Mucosa of descending colon (tissue), 3 donors: Measurements from ENCODE around the gene SLC25A13. TPM values are rescaled to one million over a fixed set of nuclear protein-coding genes. Genes with fewer than 3 reads are reported as not detected.

Experiments used
- ATAC-seq: fragments of 200-7000 bp; cut with Tn5 transposase; one replicate; pipeline ENCODE4 v1.9.1; 2020; ENCODE audit warnings: mild to moderate bottlenecking, moderate library complexity
- DNase-seq, 3 donors: peaks; one replicate each; pipeline ENCODE4 v3.0.0-alpha.2; 2020
- H3K36me3 ChIP-seq: fragments of 200-600 bp; one replicate; pipeline ENCODE4 v1.8.0; 2021; ENCODE audit warnings: low read depth, mild to moderate bottlenecking
- H3K4me1 ChIP-seq: fragments of 200-600 bp; one replicate; pipeline ENCODE4 v1.8.0; 2021; ENCODE audit warnings: low read depth, mild to moderate bottlenecking
- H3K4me3 ChIP-seq: fragments of 200-600 bp; one replicate; pipeline ENCODE4 v1.8.0; 2021; ENCODE audit warnings: mild to moderate bottlenecking
- H3K9me3 ChIP-seq: fragments of 200-600 bp; one replicate; pipeline ENCODE4 v1.8.0; 2021; ENCODE audit warnings: mild to moderate bottlenecking
- CTCF ChIP-seq: fragments of 200-600 bp; IDR thresholded peaks from one replicate; pipeline ENCODE4 v1.8.0; 2022; ENCODE audit warnings: antibody characterized with exemption, mild to moderate bottlenecking
- intact Hi-C, 2 donors: fragments of 100-400 bp; cut with DNase I in 1 of 2; cut with micrococcal nuclease in 1 of 2; formaldehyde crosslinking; loops; one replicate each; pipeline versions ENCODE4 v1.11.0 to v1.11.1; 2022; cut with DNase I, micrococcal nuclease
- total RNA-seq, 3 donors: library from RNA; stranded (reverse); fragmentation: NEBNext Ultra II Directional in 2 of 3; extraction: Animal tissue kit (Norgen Biotek cat#: 25700) in 2 of 3; gene quantifications; one replicate each; pipeline versions ENCODE4 v1.2.1 to v1.2.4, GENCODE V29; 2021 to 2023
- donor health status: DM: no; HTN: no; CAD: no; lungs with moderate emphysema.
- donor health status: DM: no; HTN: no; CAD: no.
- donor health status: DM: no; HTN: yes; CAD: no.

SLC25A13 gene
- total RNA-seq, 3 donors from 2014 or later = 33.5 to 65.1 (median 42.7) TPM

GRCh38 chr7:96344236-96344635 lies 22.3 kb upstream of the SLC25A13 start:
- TF ChIP-seq CTCF = no peak
- Histone ChIP-seq H3K36me3 (no peaks in the 10 kb centered on the region), H3K9me3 (no peaks in the 10 kb centered on the region), H3K4me3 (no peak overlapping the region), H3K4me1 (no peaks in the 10 kb centered on the region)
- DNase-seq = no peak
- intact Hi-C loops = no loop called here
- no peak for ATAC-seq

GRCh38 chr7:96342049-96342448 lies 20.2 kb upstream of the SLC25A13 start:
- DNase-seq (no peak), ATAC-seq (peak; percentile 31)
- TF ChIP-seq CTCF = no peak

GRCh38 chr7:96337519-96337918 lies 15.6 kb upstream of the SLC25A13 start:
- ATAC-seq = no peak
- Histone ChIP-seq H3K9me3 (no peaks in the 10 kb centered on the region), H3K4me3 (no peak overlapping the region), H3K36me3 (no peaks in the 10 kb centered on the region), H3K4me1 (peaks cover 7% of the 10 kb centered on the region)
- intact Hi-C loops = no loop called here
- no peak for DNase-seq
- no peak for TF ChIP-seq CTCF

More at GRCh38 chr7:96342049-96342448, 20.2 kb upstream of the SLC25A13 start:
- H3K36me3 ChIP-seq = no peaks in the 10 kb centered on the region
- intact Hi-C loops = no loop called here
- H3K9me3 ChIP-seq = no peaks in the 10 kb centered on the region
- no peaks in the 10 kb centered on the region for H3K4me1 ChIP-seq
- H3K4me3 ChIP-seq = no peak overlapping the region

- no peak for TF ChIP-seq CTCF
- DNase-seq (no peak), ATAC-seq (no peak)
- Histone ChIP-seq H3K9me3 (no peaks in the 10 kb centered on the region), H3K4me1 (peaks cover 20% of the 10 kb centered on the region), H3K4me3 (no peak overlapping the region), H3K36me3 (no peaks in the 10 kb centered on the region)
- intact Hi-C loops = no loop called here
Observed at GRCh38 chr7:96332325-96332724, 10.4 kb upstream of the SLC25A13 start.

GRCh38 chr7:96331775-96332174 lies 9.9 kb upstream of the SLC25A13 start:
- Histone ChIP-seq H3K9me3 (no peaks in the 10 kb centered on the region), H3K36me3 (no peaks in the 10 kb centered on the region), H3K4me3 (no peak overlapping the region), H3K4me1 (peaks cover 20% of the 10 kb centered on the region)
- intact Hi-C loops = no loop called here
- DNase-seq = no peak
- no peak for TF ChIP-seq CTCF
- ATAC-seq = no peak

- H3K4me1 ChIP-seq = peaks cover 20% of the 10 kb centered on the region
- H3K4me3 ChIP-seq = no peak overlapping the region
- no peak for DNase-seq
- H3K9me3 ChIP-seq = no peaks in the 10 kb centered on the region
- TF ChIP-seq CTCF = no peak
- intact Hi-C loops = no loop called here
- no peaks in the 10 kb centered on the region for H3K36me3 ChIP-seq
- peak; percentile 34 for ATAC-seq
Observed at GRCh38 chr7:96331233-96331632, 9.3 kb upstream of the SLC25A13 start.
